ENCODE measurements around the gene SPACA6. TPM values are rescaled to one million over a fixed set of nuclear protein-coding genes. Genes with fewer than 3 reads are reported as not detected.

The SPACA6 gene
- total and polyA plus RNA-seq, 2 of the 8 experiments (the other 6 are each of a cell fraction or from before 2014, with no cell fraction given): 7.1 to 7.5 TPM

DNA sequence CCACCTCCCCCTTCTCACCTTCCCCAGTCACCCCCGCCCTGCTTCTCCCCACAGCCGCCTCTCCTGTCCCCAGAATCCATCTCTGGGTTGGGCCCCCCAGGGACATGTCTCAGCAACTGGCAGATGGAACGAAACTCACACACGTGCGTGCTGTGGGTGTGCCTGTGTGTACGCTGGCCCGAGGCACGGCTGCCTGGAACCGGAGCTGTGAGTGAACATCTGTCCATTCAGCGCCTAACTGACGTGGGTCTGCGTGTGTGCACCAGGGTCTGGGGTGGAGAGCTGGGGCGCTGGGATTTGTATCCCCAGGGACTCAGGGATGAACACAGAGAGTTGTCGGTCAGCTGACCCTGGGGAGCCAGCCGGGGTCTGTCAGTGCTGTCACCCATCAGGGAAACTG is 31.4 kb downstream of the SPACA6 start (continued):
- no peak for TF ChIP-seq GABPA (IDR thresholded peaks at IDR 0.05; ENCODE audit: borderline replicate concordance, insufficient read depth, low read length)
- no peak for TF ChIP-seq SUZ12 (IDR thresholded peaks at IDR 0.05; ENCODE audit: low read length)
- TF ChIP-seq SP1 (IDR thresholded peaks at IDR 0.05; ENCODE audit: low read depth, low read length): no peak
- no peak for TF ChIP-seq ASH2L (IDR thresholded peaks at IDR 0.05; ENCODE audit: low read length)
